HG03045 (cell line): ENCODE data around the gene WDR33.

Source experiments
- ATAC-seq: cut with Tn5 transposase; IDR thresholded peaks from one replicate; pipeline ENCODE4 v1.9.1; 2021; ENCODE audit warnings: mild to moderate bottlenecking, moderate library complexity; ENCODE audit not compliant: unreplicated experiment

The WDR33 gene

GRCh38 chr2:127769587-127769986 lies 41.4 kb downstream of the WDR33 start:
- no peak for ATAC-seq

- no peak for ATAC-seq
Observed at GRCh38 chr2:127768775-127769479, 42.0 kb downstream of the WDR33 start.

GRCh38 chr2:127763776-127764175 lies 47.2 kb downstream of the WDR33 start:
- ATAC-seq = no peak

- no peak for ATAC-seq
Observed at GRCh38 chr2:127762846-127763245, 48.1 kb downstream of the WDR33 start.

GRCh38 chr2:127762441-127762840 lies 48.5 kb downstream of the WDR33 start:
- no peak for ATAC-seq

GRCh38 chr2:127759931-127760330 lies 51.0 kb downstream of the WDR33 start:
- ATAC-seq = no peak

GRCh38 chr2:127754186-127754585 lies 56.8 kb downstream of the WDR33 start:
- no peak for ATAC-seq

GRCh38 chr2:127753374-127753773 lies 57.6 kb downstream of the WDR33 start:
- ATAC-seq = no peak

GRCh38 chr2:127749537-127749936 lies 61.4 kb downstream of the WDR33 start:
- ATAC-seq = peak; percentile 96

- ATAC-seq = no peak
Observed at GRCh38 chr2:127747621-127748020, 63.4 kb downstream of the WDR33 start.

- no peak for ATAC-seq
Observed at GRCh38 chr2:127743477-127744026, 67.4 kb downstream of the WDR33 start.

- no peak for ATAC-seq
Observed at GRCh38 chr2:127740665-127741288, 70.2 kb downstream of the WDR33 start.

GRCh38 chr2:127739800-127740199 lies 71.2 kb downstream of the WDR33 start:
- no peak for ATAC-seq

GRCh38 chr2:127737892-127738291 lies 73.1 kb downstream of the WDR33 start:
- ATAC-seq = no peak

- ATAC-seq = no peak
Observed at GRCh38 chr2:127735537-127736399, 75.2 kb downstream of the WDR33 start.

- ATAC-seq = no peak
Observed at GRCh38 chr2:127735044-127735443, 75.9 kb downstream of the WDR33 start.

GRCh38 chr2:127733816-127734537 lies 77.0 kb downstream of the WDR33 start:
- no peak for ATAC-seq

GRCh38 chr2:127733113-127733815 lies 77.7 kb downstream of the WDR33 start:
- no peak for ATAC-seq

- ATAC-seq = no peak
Observed at GRCh38 chr2:127726158-127726880, 84.7 kb downstream of the WDR33 start.
